HG03457 (cell line): Measurements from ENCODE around the gene DAB2.

Source experiments
- ATAC-seq: cut with Tn5 transposase; IDR thresholded peaks from one replicate; pipeline ENCODE4 v1.9.1; 2021; ENCODE audit warnings: moderate number of reproducible peaks; ENCODE audit not compliant: unreplicated experiment

DAB2 gene

DNA sequence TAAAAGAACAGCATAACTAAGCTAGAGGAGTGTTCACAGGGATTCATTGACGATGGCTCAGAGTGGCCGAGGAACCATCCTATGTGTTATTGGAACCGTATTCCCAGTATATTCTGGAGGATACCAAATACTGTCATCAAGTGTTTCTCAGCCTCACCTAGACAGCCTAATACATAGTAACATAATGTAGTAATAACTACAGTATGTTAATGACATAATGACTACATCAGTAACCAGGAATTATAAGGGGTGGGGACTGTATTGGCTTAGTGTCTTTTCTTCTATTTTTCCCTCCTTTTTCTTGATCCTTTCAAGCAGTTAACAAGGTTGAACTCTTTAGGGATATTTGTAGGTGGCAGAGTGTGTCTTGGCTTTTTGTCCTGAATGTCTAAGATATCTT, 33.8 kb downstream of the DAB2 start:
- no peak for ATAC-seq

DNA sequence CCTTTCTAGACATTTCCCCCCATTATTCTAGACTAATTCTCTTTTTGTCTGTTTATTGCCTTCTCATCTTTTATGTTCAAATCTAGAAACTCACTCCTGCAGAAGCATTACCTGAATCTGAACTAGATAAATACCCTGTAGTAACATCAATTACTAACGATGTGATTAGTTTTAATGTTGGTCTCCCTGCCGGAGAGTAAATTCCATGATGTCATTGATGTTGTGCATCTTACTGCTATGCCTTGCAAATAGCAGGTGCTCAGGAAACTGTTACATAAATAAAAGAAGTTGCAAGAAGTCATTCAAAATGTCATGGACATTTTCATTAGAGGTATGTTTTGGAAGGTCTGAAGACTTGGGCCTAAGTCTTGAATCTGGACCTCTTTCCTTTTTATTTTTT, 37.5 kb downstream of the DAB2 start:
- ATAC-seq: no peak

DNA sequence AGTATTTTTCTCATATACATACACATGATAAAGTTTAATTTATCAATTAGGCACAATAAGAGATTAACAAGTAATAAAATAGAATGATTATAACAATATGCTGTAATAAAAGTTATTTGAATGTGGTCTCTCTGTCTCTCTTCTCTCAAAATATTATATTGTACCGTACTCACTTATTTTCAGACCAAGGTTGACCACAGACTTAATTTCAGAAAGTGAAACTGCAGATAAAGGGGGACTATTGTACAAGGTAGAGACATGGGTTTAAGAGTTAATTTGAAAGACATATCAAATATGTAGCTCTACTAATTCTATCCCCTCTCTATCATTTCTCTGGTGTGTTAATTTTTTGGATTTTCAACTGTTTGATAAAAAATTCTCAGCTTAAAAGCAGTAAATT, 40.5 kb downstream of the DAB2 start:
- ATAC-seq: no peak

DNA sequence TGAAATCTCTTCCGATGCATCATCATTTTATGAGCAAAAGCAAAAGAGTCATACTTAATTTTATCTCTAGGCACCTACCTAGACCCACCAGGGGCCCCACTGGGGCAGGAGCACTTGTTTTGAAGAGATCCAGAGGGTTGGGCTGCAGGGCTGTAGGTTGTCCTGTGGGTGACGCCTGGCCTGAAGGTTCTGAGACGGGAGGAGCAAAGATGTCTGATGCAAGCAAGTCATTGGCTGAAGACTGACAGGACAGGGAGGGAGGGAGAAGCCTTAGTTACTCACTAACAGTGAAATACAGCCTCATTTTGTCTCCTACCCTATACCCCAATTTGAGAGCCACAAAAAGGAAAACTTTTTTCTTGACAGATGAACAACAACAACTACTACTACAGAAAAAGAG, 43.4 kb downstream of the DAB2 start:
- no peak for ATAC-seq

DNA sequence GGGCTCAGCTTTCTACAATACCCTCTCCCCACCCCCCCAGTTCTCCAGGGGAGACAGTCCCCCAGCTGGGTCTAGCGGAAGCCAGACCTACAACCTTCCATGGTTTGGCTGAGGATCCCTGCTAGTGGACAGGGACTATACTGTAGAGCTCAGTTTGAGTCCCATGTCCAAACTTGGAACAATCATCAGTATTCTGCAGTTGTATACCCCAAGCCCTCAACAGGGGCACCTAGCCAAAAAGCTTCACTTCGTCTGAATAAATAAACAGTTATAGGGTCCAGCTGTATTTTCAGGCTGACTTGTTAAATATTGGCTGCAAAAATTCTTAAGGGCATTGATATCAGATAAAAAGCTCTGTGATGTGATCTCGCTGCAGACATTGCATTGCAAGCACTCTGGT, 45.1 kb downstream of the DAB2 start:
- no peak for ATAC-seq

DNA sequence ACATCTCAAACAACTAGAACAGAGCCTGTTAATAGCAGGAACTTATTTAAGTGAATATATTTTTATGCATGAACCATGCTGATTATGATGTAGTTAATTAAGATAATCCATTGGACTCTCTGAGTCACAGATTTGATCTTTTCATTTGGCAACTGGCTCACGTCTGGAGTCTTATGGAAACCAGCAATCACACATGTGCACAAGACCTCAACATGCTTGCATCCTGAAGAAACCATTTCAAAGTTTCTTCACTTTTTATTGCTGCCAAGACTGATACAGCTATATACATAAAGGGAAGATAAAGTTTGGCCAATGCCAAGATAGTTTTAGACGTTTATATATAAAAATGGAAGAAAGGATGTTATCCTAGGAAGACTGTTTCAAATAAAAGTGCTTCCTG, 47.2 kb downstream of the DAB2 start:
- ATAC-seq: no peak

DNA sequence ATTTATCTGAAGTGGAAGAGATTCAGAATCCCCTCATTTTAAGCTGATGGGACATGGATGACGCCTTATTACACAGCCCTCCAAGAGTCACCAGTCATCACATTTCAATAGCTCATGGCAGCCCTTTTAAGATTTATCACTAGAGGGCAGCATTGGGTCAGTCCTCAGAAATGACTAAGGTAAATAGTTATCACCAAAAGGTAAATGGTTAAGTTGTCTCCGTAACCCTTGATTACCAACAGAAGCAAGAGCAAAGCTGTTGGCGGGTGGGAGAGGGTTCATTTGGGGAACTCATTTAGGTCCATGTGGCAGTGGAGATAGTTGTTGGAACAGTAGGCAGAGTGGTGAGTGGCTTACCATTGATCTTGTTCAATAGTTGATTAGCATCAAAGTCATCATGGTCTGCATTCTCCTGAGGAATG, 48.5 kb downstream of the DAB2 start:
- ATAC-seq: no peak

DNA sequence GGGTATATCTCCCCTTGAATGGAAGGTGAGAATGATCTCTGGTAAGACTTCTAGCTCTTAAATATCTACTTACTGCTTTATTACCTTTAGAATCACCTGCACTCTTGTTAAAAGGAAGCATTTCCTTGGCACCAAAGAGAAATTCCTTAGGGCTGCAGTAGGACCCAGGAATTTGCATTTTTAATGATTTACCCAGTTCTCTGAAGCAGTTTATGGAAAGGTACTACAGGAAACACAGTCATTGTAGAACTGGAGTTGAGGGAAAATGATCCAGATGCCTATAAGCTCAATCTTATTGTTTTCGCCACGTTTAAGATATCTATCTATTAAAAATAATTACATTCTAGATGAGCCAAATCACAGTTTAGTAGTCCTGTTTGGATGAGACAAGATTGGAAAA, 51.0 kb downstream of the DAB2 start:
- ATAC-seq: no peak

DNA sequence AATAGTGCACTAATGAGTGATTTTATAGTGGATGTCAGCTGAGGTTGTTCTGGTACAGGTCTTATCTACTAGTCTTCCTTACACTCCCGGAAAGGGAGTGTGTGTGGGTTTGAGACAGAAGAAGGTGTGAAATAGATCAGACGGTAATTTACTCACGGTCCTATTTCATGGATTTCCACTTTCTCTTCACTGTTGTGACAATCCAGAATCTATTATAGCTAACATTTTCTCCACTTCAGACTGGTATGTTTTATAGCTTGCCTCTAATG, 53.5 kb downstream of the DAB2 start:
- ATAC-seq: no peak

DNA sequence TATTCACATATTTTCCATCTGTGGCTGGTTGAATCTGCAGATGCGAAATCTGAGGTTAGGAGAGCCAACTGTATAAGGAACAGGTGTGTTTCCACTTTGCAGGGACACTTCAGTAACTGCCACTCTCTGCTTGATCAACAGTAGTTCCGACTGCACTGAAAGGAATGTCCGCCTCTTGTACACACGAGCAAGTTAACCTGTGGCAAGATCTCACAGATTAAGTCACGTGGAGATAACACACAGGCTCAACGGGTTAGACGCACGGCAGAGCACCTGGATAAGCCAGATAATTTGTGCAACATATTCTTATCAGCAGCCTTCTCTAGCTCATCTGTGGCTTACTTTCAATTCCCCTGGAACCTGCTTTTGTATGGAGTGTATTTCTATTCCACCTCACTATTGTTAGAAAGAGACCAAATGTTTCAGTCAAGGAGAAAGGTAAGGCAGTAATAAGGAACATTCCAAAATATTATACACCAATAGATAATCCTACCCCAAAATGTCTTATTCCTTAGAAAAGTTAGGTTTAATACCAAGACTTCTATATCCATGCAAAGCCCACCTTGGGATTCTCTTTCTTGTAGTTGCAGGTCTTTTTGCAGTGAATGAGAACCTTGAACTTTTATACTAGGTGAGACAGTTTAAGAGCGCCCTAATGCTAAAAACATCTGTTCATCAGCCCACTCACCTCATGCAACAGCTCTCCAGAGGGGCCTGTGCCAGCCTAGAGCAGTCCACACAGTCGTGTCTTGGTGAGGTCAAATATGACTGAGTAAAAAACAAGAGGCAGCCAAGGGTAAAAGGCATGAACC, 54.0 kb downstream of the DAB2 start:
- no peak for ATAC-seq

DNA sequence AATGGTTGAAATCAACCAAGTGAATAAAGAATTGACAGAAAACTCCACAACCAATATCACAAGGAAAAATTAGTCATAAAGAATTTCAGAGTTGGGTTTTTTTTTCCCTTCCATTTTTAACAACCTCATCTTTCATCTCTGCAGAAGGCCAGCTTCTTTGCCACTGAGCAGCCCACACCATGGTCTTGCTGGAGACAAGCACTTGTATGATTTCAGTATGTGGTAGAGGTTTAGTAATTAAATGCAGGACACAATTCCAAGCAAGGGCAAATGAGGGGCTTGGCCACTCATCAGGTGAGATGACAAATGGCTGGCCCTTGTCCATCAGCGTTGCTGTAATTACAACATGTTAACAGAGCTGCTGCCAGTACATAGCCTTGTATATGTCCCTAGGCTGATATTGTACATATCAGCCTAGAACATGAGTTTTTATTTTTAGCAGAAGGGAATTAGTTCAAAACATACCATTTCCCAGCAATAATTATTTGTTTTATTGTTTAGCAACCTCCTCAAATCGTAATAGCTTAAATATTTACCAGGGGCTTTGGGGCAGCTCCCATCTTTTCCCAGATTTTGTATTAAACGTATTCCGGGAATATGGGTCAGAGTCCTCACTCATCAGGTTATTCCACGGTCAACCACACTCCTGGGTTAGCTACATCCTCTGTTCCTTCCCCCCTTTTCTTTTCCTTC, 55.5 kb downstream of the DAB2 start:
- ATAC-seq: no peak

DNA sequence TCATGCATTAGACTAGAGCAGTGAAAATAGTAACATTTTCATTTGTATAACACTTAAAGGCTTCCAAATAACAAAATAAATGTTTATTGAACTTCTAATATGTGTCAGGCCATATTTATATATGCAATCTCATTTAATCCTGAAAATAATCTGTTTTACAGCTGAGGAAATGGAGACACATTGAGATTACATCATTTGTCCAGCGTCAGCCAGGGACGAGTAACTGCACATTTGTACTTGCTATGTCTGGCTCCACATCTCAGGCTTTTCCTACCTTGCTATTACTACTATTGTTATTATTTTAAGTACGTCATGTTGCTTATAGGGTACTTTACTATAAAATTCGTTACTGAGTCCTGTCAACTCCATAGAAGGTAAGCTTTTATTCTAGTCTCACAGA, 56.7 kb downstream of the DAB2 start:
- no peak for ATAC-seq

DNA sequence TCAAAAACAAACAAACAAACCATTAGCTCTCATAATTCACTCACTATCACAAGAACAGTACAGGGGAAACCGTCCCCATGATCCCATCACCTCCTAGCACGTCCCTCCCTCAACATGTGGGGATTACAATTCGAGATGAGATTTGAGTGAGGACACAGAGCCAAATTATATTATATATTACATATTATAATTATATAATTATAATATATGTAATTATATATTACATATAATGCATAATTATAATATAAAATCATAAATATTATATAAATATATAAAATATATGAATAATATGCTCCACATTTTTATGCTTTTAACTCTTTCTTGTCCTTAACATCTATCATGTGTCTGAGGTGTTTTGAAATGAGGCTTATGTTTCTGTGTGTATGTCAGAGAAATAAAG, 57.1 kb downstream of the DAB2 start:
- no peak for ATAC-seq

DNA sequence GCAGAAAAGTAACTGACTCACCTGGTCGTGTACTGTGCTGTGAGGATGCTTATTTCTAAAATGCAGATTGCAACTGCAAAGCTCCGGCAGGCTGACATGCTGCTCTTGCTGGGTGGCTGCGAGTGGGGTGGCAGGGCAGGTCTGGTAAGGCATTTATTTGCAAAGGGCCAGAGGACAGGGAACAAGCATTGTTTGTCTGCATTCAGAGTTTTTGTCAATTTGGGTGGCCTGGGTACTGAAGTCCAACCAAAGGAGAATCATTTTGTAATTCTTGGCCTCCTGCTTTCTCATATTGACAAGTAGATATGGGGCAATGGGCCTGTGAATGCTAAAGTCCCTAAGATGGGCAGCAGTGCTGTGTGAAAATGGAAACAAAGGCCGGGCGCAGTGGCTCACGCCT, 60.4 kb downstream of the DAB2 start, which contains the start of gene C9:
Gene C9, minus strand, starts transcription at position 129 of the 400 bp plus-strand sequence. Its CDS starts 31 bp downstream, at position 98.
- ATAC-seq: no peak

DNA sequence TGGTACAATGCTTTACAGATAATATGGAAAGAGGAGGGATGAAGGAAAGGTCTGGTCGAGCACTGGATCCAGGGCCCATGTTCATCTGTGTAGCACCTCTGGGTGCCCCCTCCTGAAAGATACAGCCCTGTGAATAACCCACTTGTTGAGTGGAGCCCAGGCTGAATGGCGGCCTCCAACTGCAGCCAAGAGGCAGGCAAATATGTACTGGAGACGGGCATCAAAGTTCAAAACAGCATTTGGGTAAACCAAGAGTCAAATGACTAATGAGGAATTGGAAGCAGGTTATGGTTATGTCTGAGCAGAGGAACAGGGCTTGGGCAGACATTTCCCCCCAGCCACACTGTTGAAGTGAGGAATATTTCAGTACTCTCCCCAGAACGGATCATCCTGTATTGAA, 61.6 kb downstream of the DAB2 start:
- no peak for ATAC-seq

DNA sequence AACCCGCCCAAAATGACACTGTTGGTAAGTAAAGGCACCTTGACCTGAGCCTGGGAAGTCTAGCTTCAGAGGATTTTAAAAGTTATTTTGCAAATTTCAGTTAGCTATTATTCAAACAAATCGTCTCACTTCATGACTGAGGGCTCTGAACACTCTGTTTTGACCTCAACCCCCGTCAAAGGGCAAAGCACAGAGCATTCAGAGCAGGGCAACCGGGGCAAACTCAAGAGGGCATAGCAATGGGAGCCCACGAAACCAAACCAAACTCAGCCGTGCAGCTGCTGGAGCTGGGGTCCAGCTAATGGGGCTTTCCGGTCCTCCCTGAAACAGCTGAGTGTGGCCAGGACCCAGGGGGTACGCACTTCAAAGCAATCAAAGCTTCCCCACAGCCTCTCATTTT, 62.1 kb downstream of the DAB2 start:
- ATAC-seq: no peak

DNA sequence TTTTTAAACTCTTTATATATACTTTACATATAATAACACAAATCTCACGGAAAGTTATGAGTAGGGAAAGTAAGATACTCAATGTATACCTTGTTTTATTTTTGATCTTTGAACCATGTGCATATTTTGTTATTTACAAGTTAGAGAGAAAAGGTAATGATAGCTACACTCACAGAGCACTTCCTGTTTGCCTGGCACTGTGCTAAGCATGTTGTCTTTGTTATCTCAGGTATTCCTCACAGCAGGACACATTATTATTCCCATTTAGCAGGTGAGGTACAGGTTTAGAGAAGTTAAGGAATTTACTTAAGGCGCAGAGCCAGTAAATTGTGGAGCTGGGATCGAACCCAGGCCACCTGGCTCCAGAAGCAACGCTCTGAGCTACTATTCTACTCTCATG, 63.5 kb downstream of the DAB2 start:
- no peak for ATAC-seq

DNA sequence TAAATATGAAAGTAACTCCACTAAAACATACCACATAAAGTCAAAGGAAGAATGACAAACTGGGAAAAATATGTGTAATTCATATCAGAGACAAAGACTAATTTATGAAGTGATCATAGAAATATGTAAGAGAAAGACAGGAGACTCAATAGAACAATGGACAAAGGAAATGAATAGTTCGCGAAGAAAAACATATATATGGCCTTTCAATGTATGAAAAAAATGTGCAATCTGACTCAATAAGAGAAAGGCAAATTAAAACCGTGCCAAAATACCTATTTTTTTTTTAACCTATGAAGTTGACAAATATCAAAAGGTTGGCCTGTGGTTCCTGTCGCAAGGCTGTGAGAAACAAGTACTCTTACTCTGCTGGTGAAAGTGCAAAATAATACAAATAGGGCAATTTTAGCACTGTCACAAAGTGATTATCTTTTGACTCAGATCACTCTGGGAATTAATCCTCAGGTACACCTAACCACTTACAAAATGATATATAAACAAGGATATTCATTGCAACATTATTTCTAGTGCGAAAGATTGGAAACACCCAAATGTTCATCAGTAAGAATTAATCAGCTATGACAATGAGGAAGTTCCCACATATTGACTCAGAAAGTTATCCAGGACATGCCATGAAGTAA, 64.2 kb downstream of the DAB2 start:
- ATAC-seq: no peak

DNA sequence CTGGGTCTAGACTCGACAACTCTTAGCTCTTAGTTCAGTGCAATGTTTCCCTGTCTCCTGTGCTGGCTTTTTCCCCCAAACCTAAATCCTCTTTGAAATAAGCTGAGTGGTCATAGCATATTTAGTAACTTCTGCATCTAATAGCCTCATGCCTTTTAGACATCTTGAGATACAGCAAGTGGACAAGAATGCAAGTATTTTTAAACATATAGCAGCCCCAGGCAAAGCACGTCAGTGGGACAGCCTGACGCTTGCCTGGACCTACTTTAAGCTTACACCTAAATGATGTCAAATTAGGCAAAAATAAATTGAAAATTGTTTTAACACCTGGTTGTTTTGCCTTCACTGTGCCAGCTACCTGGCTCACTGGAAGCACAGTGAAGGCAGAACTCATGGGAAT, 68.5 kb downstream of the DAB2 start:
- ATAC-seq: no peak

DNA sequence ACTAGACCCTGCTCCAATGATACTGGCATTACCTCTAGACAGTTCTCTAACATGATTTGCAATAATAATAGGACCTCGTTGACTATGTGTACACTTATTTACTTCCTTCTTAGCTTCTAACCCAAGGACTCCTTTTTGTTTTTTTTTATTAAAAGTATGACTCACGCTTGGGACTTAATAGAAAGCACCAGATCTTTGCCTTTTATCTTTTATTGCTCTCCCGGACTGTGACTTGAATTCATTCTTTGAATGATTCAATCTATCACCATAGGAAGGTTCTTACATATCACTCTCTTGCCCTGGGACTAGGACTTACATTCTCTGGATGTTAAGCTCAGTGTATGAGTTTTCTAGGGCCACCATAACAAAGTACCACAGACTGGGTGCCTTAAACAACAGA, 69.5 kb downstream of the DAB2 start:
- ATAC-seq: no peak

DNA sequence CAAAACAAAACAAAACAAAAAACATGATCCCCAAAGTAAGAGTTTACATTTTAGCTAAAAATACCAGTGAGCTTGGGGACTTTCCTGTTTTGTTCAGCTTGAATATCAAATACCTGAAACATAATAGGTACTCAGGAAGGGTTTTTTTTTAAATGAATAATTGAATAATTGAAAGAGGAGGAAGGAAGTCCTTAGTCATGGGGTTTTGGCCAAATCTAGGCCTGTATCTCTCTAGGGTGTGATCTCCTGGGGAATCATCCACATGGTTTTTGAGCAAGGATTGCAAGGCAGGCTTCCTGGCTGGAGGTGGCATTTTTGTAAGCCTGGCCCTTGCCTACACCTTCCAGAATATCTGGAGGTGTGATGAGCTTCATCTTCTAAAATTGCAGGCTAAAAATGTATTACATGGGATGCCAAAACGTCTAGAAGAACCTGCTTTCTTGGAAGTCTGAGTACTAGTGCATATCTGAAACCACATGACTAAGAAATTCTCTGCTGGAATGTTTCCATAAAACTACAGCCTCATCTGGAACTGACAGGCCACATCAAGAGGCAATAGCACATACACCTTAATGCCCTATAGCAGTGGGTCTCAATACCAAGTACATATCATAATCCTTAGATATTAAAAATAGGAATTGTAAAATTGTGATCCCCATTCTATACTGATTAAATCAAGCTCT, 70.9 kb downstream of the DAB2 start:
- no peak for ATAC-seq

DNA sequence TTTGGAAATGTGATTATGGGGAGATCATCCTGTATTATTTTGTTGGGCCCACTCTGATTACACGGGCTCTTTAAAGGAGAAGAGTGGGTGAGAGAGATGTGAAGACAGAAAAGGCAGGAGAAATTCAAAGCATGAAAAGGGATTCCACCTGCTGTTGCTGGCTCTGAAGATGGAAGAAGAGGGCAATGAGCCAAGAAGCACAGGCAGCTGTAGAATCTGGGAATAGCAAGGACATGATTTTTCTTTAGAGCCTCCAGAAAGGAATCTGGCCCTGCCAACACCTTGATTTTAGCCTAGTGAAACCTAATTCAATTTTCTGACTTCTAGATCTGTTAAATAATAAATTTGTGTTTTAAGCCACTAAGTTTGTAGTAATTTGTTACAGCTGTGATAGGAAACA, 71.8 kb downstream of the DAB2 start:
- ATAC-seq: no peak
